ENCODE measurements around the gene INTS6.

DNA sequence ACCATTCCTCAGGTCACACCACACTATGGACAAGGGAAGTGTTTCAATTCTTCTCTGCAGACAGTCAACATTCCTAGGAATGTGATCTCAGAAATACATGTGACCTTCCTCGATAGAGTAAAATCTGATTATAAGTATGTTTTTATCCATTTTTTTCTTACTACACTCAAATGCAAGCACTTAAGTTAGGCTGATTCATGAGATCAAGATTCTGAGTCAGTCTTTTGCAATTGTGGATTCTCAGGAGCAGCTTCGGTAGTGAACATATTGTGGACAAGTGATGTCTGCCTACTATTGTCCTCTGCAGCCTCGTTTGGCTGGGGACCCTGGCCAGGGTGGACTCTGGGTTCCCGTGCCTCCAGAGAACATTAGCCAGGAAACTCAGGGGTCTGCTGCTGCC lies 110.1 kb downstream of the INTS6 start:
- TF ChIP-seq POLR2AphosphoS5 (IDR thresholded peaks at IDR 0.05), result no peak
- TF ChIP-seq, protein P1, sequence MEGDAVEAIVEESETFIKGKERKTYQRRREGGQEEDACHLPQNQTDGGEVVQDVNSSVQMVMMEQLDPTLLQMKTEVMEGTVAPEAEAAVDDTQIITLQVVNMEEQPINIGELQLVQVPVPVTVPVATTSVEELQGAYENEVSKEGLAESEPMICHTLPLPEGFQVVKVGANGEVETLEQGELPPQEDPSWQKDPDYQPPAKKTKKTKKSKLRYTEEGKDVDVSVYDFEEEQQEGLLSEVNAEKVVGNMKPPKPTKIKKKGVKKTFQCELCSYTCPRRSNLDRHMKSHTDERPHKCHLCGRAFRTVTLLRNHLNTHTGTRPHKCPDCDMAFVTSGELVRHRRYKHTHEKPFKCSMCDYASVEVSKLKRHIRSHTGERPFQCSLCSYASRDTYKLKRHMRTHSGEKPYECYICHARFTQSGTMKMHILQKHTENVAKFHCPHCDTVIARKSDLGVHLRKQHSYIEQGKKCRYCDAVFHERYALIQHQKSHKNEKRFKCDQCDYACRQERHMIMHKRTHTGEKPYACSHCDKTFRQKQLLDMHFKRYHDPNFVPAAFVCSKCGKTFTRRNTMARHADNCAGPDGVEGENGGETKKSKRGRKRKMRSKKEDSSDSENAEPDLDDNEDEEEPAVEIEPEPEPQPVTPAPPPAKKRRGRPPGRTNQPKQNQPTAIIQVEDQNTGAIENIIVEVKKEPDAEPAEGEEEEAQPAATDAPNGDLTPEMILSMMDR (IDR thresholded peaks at IDR 0.05), result no peak
